Ishikawa (cell line): Measurements from ENCODE around the gene RTF1.

Experiments
- CEBPB ChIP-seq: IDR thresholded peaks from 2 replicates; pipeline ENCODE4 v1.6.1; 2012
- CREB1 ChIP-seq: IDR thresholded peaks from 2 replicates; pipeline ENCODE4 v1.6.1; 2012; ENCODE audit warnings: low read depth
- EGR1 ChIP-seq: IDR thresholded peaks from 2 replicates; pipeline ENCODE4 v1.6.1; 2012
- EP300 ChIP-seq: IDR thresholded peaks from 2 replicates; pipeline ENCODE4 v1.6.1; 2012; ENCODE audit warnings: borderline replicate concordance
- FOXM1 ChIP-seq: IDR thresholded peaks from 2 replicates; pipeline ENCODE4 v1.6.1; 2012; ENCODE audit warnings: low read depth, borderline replicate concordance
- NFIC ChIP-seq: IDR thresholded peaks from 2 replicates; pipeline ENCODE4 v1.6.1; 2012
- RAD21 ChIP-seq: IDR thresholded peaks from 2 replicates; pipeline ENCODE4 v1.6.1; 2012; ENCODE audit warnings: low read depth
- REST ChIP-seq: IDR thresholded peaks from 2 replicates; pipeline ENCODE4 v1.6.1; 2012; ENCODE audit warnings: low read depth, mild to moderate bottlenecking
- TAF1 ChIP-seq: IDR thresholded peaks from 2 replicates; pipeline ENCODE4 v1.6.1; 2012; ENCODE audit warnings: low read depth, mild to moderate bottlenecking
- TCF12 ChIP-seq: IDR thresholded peaks from 2 replicates; pipeline ENCODE4 v1.6.1; 2012; ENCODE audit warnings: low read depth
- TEAD4 ChIP-seq: IDR thresholded peaks from 2 replicates; pipeline ENCODE4 v1.6.1; 2012
- YY1 ChIP-seq: IDR thresholded peaks from 2 replicates; pipeline ENCODE4 v1.6.1; 2012; ENCODE audit warnings: low read depth
- ZBTB7A ChIP-seq: IDR thresholded peaks from 2 replicates; pipeline ENCODE4 v1.6.1; 2012; ENCODE audit warnings: low read depth
- TF ChIP-seq, protein P1 (sequence below): IDR thresholded peaks from 2 replicates; pipeline ENCODE4 v1.6.1; 2012
- TF ChIP-seq, protein P2 (sequence below): IDR thresholded peaks from 2 replicates; pipeline ENCODE4 v1.6.1; 2012

The RTF1 gene

GRCh38 chr15:41494190-41494921 is 77.5 kb downstream of the RTF1 start:
- TF ChIP-seq TAF1 (no peak), RAD21 (no peak)
- TF ChIP-seq, protein P1, sequence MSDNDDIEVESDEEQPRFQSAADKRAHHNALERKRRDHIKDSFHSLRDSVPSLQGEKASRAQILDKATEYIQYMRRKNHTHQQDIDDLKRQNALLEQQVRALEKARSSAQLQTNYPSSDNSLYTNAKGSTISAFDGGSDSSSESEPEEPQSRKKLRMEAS, result peak; percentile 99

- TF ChIP-seq YY1, result no peak
- TF ChIP-seq, protein P2, sequence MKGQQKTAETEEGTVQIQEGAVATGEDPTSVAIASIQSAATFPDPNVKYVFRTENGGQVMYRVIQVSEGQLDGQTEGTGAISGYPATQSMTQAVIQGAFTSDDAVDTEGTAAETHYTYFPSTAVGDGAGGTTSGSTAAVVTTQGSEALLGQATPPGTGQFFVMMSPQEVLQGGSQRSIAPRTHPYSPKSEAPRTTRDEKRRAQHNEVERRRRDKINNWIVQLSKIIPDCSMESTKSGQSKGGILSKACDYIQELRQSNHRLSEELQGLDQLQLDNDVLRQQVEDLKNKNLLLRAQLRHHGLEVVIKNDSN, result no peak
These were observed 78.2 kb downstream of the RTF1 start for GRCh38 chr15:41494922-41495735.

DNA sequence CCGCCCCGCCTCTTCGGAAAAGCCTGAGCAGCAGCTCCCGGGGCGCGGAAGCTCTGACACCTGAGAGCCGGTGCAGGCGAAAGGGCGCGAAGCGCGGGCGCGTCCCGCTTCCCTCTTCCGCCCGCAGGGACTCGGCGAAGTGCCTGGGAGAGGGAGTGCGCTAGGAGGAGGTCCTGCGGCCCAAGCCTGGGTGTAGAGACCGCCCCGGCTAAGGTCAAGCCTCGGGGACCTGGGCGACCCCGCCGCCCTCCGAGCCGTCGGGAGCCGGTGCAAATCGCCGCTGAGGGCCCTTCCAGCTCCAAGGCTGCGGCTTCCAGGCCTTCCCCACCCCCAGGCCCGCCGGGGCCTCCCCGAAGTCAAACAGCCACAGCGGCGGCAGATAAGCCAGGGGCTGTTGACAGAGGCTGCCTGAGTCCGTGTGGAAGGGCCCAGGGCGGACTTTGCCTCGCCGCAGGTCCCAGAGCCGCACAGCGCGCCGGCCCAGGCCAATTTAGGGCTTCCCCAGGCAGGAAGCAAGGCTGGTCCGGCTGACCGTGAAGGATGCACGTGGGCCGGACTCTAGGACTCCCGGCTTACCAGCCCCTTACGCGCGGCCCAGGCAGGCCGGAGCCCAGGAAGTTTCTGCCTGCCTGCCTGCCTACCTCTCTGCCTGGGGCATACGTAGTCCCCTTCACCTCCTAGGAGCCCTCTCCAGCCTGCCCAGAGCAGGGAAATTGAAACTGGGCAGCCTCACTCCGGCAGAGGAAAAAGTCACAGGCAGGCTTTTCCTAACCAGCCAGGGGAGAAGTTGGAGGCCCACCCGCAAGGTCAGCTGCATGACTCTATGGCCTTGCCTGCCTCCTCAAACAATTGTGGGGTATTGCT is 79.1 kb downstream of the RTF1 start:
- no peak for TF ChIP-seq RAD21
- no peak for TF ChIP-seq EGR1
- no peak for TF ChIP-seq ZBTB7A

DNA sequence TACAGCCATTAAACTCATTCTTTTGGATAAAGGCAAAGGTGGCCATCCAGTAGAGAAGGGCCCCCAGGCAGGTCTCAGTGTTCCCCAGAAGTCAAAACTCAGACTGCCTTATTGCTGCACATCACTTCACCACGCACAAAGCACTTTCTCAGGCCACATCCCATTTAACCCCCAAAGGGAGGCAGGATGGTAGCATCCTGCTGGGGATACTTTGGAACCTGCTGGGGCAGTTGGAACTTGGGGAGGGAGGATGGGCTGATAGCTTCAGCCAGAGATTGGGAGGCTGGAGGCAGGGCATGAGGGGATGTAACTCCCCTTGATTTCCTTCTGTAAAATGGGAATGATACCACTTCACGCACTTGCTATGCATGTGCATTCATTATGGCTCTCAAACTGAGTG is 81.8 kb downstream of the RTF1 start:
- TF ChIP-seq FOXM1 (no peak), TEAD4 (no peak), ZBTB7A (no peak), CEBPB (no peak), TAF1 (no peak), CREB1 (no peak), NFIC (no peak), YY1 (no peak), EP300 (no peak), RAD21 (no peak), REST (no peak), EGR1 (no peak), TCF12 (no peak)
- TF ChIP-seq, protein P2, result no peak
- TF ChIP-seq, protein P1, result no peak

GRCh38 chr15:41499109-41499851 is 82.4 kb downstream of the RTF1 start:
- no peak for TF ChIP-seq EGR1
- TF ChIP-seq CREB1, result no peak
- no peak for TF ChIP-seq TEAD4
- TF ChIP-seq CEBPB, result no peak
- no peak for TF ChIP-seq YY1
- no peak for TF ChIP-seq TCF12
- TF ChIP-seq, protein P1, result no peak
- TF ChIP-seq EP300, result no peak
- TF ChIP-seq, protein P2, result no peak
- TF ChIP-seq NFIC, result no peak
- no peak for TF ChIP-seq FOXM1
- no peak for TF ChIP-seq REST
- TF ChIP-seq ZBTB7A, result no peak
- no peak for TF ChIP-seq RAD21
- no peak for TF ChIP-seq TAF1
